Psoas muscle (tissue), 8 donors: ENCODE results near the gene TECPR2. TPM values are rescaled to one million over a fixed set of nuclear protein-coding genes. Genes with fewer than 3 reads are reported as not detected.
A peak's percentile ranks its signal among the peaks of the same experiment; 100 is the strongest.

Source experiments
- ATAC-seq, 4 donors: fragments of 200-7000 bp; cut with Tn5 transposase; one replicate each; pipeline ENCODE4 v1.9.1; 2020; ENCODE audit warnings: moderate library complexity in 3 of 4, mild to moderate bottlenecking in 2 of 4
- DNase-seq, 2 donors: peaks; one replicate each; pipeline ENCODE4 v3.0.0-alpha.2; 2020
- H3K27ac ChIP-seq: fragments of 200-600 bp; one replicate; pipeline ENCODE4 v1.8.0; 2022
- H3K27me3 ChIP-seq, 3 donors: fragments of 200-600 bp in 1 of 3; one replicate each; pipeline versions ENCODE4 v1.6.1 to v1.8.0; 2013 to 2022; ENCODE audit warnings: low read length in 2 of 3, mild to moderate bottlenecking in 2 of 3, moderate library complexity in 1 of 3; ENCODE audit not compliant: insufficient read depth in 3 of 3
- H3K36me3 ChIP-seq, 2 donors: fragments of 200-600 bp in 1 of 2; one replicate each; pipeline versions ENCODE4 v1.6.1 to v1.8.0; 2013 to 2022; ENCODE audit warnings: low read depth in 1 of 2, mild to moderate bottlenecking in 1 of 2, moderate library complexity in 1 of 2; ENCODE audit not compliant: insufficient read depth in 1 of 2
- H3K4me1 ChIP-seq: fragments of 200-600 bp; one replicate; pipeline ENCODE4 v1.8.0; 2022
- H3K4me3 ChIP-seq: fragments of 200-600 bp; one replicate; pipeline ENCODE4 v1.8.0; 2022; ENCODE audit warnings: mild to moderate bottlenecking
- H3K9me3 ChIP-seq: fragments of 200-600 bp; one replicate; pipeline ENCODE4 v1.8.0; 2022
- WGBS, 3 donors: extraction: QIAGEN DNeasy Blood & Tissue Kit; methylation state at CpG; one replicate each; pipeline versions ENCODE4 v1.1.6 to v1.1.7; 2013; 5-methylcytosine and 5-hydroxymethylcytosine counted together
- intact Hi-C, 2 donors: fragments of 100-400 bp; cut with DNase I; formaldehyde crosslinking; loops; one replicate each; pipeline versions ENCODE4 v1.11.0 to v1.14.2; 2022
- polyA plus RNA-seq, 3 donors: library from polyadenylated mRNA; stranded (reverse); fragments of 200-250 nt; gene quantifications; one replicate each; pipeline ENCODE4 v1.2.3, GENCODE V29; 2013
- total RNA-seq, 4 donors: library from RNA; stranded (reverse); fragmentation: NEBNext Ultra II Directional in 2 of 4; extraction: Animal tissue kit (Norgen Biotek cat#: 25700) in 2 of 4; gene quantifications; one replicate each; pipeline versions ENCODE4 v1.2.1 to v1.2.4, GENCODE V29; 2021 to 2023
- TF ChIP-seq, protein P1 (sequence below): fragments of 200-600 bp; IDR thresholded peaks from one replicate; pipeline ENCODE4 v1.8.0; 2022; ENCODE audit warnings: antibody characterized with exemption
- donor health status: healthy with polysubstance abuse.
- donor health status: DM: no; HTN: no; CAD: no; lungs with moderate emphysema.
- donor health status: Bipolar disorder and iron deficiency.
- donor health status: healthy.
- donor health status: DM: yes; HTN: yes; CAD: no.
- donor health status: DM: no; HTN: no; CAD: no.
- donor health status: DM: no; HTN: no; CAD: no.
- donor health status: DM: yes; HTN: yes; CAD: no.

The TECPR2 gene
- total and polyA plus RNA-seq, 7 donors: 5.7 to 22.5 (median 16.4) TPM

DNA sequence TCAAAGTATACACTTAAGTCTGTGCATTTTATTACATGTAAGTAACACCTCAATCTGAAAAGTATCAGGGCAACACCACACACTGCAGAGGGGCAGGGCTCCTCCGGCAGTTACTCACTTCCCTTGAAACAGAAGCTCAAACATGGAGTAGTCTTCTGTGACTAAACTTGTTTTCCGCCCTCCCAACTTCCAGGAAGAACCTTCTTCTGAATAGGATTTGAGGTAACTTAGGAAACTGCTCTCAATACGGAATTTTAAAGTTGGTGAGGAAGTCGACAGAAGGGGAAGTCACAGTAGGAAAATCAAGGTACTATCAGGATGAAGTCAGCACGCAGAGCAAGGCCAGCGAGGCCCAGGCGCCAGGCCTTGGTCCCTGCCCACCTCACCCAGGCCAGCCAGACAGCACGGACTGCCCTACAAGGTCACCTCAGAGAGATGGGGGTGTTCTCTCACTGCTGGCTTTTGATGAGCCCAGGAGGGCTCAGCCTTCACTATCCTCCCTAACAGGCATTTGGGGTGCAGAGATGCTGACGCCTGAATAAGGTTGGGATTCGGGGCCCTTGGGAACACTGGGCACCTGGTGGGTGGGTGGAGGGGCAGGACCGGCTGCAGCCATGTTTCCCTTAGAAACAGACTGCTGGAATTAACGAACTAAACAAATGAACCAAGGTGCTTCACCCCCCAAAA is 141.0 kb downstream of the TECPR2 start:
- Histone ChIP-seq H3K9me3 (no peaks in the 10 kb centered on the region), H3K27ac (peak overlapping the region; percentile 90), H3K36me3 (peaks cover 0 to 25% of the 10 kb centered on the region in 2 donors), H3K4me3 (no peak overlapping the region), H3K4me1 (peaks cover 56% of the 10 kb centered on the region), H3K27me3 (no peaks in the 10 kb centered on the region)
- ATAC-seq (no peak), DNase-seq (no peak)
- intact Hi-C loops: no loop called here
- TF ChIP-seq, protein P1, sequence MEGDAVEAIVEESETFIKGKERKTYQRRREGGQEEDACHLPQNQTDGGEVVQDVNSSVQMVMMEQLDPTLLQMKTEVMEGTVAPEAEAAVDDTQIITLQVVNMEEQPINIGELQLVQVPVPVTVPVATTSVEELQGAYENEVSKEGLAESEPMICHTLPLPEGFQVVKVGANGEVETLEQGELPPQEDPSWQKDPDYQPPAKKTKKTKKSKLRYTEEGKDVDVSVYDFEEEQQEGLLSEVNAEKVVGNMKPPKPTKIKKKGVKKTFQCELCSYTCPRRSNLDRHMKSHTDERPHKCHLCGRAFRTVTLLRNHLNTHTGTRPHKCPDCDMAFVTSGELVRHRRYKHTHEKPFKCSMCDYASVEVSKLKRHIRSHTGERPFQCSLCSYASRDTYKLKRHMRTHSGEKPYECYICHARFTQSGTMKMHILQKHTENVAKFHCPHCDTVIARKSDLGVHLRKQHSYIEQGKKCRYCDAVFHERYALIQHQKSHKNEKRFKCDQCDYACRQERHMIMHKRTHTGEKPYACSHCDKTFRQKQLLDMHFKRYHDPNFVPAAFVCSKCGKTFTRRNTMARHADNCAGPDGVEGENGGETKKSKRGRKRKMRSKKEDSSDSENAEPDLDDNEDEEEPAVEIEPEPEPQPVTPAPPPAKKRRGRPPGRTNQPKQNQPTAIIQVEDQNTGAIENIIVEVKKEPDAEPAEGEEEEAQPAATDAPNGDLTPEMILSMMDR: no peak
- WGBS, 3 donors: 35 to 51% (median 39%) methylated on average over 12 of the region's 12 CpGs

DNA sequence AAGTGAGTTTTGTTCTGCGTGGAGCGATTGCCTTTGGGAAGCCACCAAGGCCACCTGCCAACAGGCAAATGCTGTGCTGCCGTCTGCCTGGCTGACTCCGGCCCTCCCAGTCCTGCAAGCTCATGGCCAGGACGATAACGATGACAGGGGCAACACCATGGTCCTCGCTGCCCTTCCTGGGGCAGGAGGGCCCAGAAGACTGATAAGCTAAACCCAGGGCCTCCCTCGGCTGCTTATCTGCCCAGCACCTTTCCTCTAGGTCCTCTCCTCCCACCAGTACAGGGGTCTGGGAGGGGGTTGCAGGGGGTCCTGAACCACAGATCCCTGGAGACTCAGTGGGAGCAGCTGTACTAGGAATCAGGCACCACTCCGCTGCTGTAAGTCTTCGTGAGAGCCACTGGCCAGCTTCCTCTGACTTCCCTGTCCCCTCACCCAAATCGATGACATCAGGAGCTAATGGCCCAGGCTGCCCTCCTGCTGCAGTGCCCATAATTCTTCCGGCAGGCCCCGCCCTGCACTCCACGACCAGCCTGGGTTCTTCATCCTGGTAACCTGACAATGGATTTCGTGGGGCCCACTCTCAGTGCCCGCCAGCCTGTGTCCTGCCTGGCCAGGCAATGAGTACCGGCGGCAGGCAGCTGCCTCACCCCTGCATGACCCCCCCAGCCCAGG is 141.7 kb downstream of the TECPR2 start:
- peaks cover 49% of the 10 kb centered on the region for H3K4me1 ChIP-seq
- H3K27ac ChIP-seq: peak overlapping the region; percentile 90
- WGBS, 3 donors: 35 to 53% (median 38%) methylated on average over 18 of the region's 18 CpGs
- no peaks in the 10 kb centered on the region for H3K27me3 ChIP-seq
- H3K36me3 ChIP-seq: peaks cover 0 to 25% of the 10 kb centered on the region in 2 donors
- DNase-seq (no peak), ATAC-seq (peak in 1 of 4 donors; percentile 0)
- TF ChIP-seq, protein P1: no peak
- H3K4me3 ChIP-seq: no peak overlapping the region
- intact Hi-C loops: no loop called here
- H3K9me3 ChIP-seq: no peaks in the 10 kb centered on the region

DNA sequence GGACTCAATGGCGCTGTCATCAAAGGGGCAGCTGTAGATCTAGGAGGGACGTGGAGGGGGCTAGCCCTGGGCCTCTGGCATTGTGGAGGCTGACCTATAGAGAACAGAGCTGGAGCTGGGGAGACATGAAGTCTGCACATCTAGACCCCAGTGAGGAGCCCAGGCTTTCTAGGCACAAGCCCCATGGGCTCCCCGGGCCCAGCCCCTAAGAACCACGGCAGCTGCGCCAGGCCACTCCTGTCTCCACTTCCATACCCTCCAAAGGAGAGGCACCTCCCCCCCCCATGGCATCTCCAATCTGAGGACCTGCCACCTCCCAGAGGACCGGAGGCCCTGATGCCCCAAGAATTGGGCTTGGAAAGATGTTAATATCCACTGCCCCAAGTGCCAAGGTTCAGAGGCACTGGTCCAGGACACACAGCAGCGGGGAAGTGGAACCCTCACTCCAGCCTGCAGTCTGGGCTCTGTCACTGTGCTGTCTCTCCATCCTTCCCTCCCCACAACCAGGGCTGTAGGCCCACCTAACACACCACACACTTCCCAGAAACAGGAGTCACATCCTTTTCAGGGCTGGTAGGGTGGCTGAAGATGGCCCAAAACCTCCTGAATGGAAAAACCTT is 142.4 kb downstream of the TECPR2 start:
- Histone ChIP-seq H3K36me3 (peaks cover 0 to 25% of the 10 kb centered on the region in 2 donors), H3K27me3 (no peaks in the 10 kb centered on the region), H3K4me3 (peak overlapping the region; percentile 36), H3K4me1 (peaks cover 43% of the 10 kb centered on the region), H3K27ac (peak overlapping the region; percentile 90), H3K9me3 (no peaks in the 10 kb centered on the region)
- ATAC-seq: no peak
- no peak for DNase-seq
- TF ChIP-seq, protein P1: no peak
- intact Hi-C loops: no loop called here
- WGBS, 3 donors: 25 to 67% (median 44%) methylated on average over 6 to 7 of the region's 7 CpGs

DNA sequence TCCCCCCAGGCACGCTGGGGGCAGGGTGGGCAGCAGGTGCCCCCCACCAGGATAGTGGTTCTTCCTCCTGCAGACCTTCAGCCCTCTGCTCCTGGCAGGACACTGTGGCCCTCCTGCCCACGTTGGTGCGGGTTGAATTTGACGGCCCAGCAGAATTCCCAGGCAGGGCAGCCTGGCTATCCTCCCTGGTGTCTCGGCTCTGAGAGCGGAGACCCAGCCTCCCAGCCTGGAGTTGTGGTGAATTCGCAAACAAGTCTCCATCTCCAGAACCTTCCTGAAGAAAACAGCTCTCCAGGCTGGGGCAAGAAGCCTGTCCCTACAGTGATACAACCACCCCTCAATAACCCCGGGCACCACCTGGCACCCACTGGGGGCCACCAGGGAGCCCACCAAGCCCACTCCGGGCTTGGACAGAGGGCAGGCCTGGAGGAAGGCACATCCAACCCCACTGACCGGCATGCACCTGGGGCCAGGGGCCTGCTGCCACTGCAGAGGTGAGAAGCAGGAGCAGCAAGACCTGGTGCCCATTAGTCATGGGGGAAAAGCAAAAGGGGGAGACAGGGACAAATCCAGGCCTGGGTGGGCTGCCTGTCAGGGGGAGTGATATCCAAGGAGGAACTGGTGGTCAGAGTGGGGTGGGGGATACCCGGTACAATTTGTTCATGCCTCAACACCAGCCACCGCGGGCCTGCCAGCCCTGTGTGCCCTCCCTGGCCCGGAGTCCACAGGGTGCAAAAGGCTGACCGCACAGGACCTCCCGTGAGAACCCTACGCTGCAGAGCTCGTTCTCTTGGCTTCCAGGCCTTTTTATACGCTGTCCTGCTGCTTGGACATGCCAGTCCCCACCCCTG is 143.3 kb downstream of the TECPR2 start:
- peaks cover 36% of the 10 kb centered on the region for H3K4me1 ChIP-seq
- DNase-seq: peak in 1 of 2 donors; percentile 44
- H3K4me3 ChIP-seq: peak overlapping the region; percentile 36
- peaks cover 0 to 25% of the 10 kb centered on the region in 2 donors for H3K36me3 ChIP-seq
- 59 to 82% (median 65%) methylated on average over 18 to 19 of the region's 19 CpGs for WGBS, 3 donors
- no peaks in the 10 kb centered on the region for H3K9me3 ChIP-seq
- no peaks in the 10 kb centered on the region for H3K27me3 ChIP-seq
- no peak for ATAC-seq
- peak overlapping the region; percentile 90 for H3K27ac ChIP-seq
- intact Hi-C loops: no loop called here
- TF ChIP-seq, protein P1: no peak
